AG04450 (cell line): ENCODE data around the gene MYO18A. TPM values are rescaled to one million over a fixed set of nuclear protein-coding genes. Genes with fewer than 3 reads are reported as not detected.

Experiments
- CTCF ChIA-PET: fragments of 300-600, 350-600 bp; formaldehyde crosslinking; extraction: SDS; loops from one replicate; lab custom pipeline; 2022; ENCODE audit warnings: antibody characterized with exemption, inconsistent platforms; lab: Charles Lee
- POLR2A ChIA-PET: fragments of 350-600 bp; formaldehyde crosslinking; extraction: SDS; loops from one replicate; lab custom pipeline; 2021; ENCODE audit warnings: antibody characterized with exemption, inconsistent platforms; lab: Yijun Ruan, JAX
- DNase-seq: peaks from one replicate; pipeline ENCODE4 v3.0.0-alpha.2; 2011; ENCODE audit warnings: low read depth, low spot score
- H3K27ac ChIP-seq: one replicate; pipeline ENCODE4 v1.5.1; 2012; ENCODE audit warnings: low read depth, low read length, control low read depth
- H3K27me3 ChIP-seq: one replicate; pipeline ENCODE4 v1.6.0; 2012; ENCODE audit warnings: low read length; ENCODE audit not compliant: control insufficient read depth, insufficient read depth
- H3K4me3 ChIP-seq: 2 replicates; pipeline ENCODE4 v1.5.1; 2011; ENCODE audit warnings: mild to moderate bottlenecking, low read depth, low read length, control low read depth
- H3K9me3 ChIP-seq: 2 replicates; pipeline ENCODE4 v1.5.1; 2012; ENCODE audit warnings: low read length; ENCODE audit not compliant: control insufficient read depth, insufficient read depth
- CTCF ChIP-seq: IDR thresholded peaks from 2 replicates; pipeline ENCODE4 v1.5.1; 2011; ENCODE audit warnings: low read depth, low read length, control low read depth, inconsistent platforms
- polyA plus RNA-seq: library from polyadenylated mRNA; depleted of rRNA; stranded (reverse); fragments of >200 nt; gene quantifications from 2 replicates; pipeline ENCODE4 v1.2.3, GENCODE V29; 2011

The MYO18A gene
- polyA plus RNA-seq, 1 experiment = 9.8 TPM

- ChIA-PET CTCF (no interaction called here), POLR2A (no interaction called here)
- TF ChIP-seq CTCF = no peak
- Histone ChIP-seq H3K27me3 (peaks cover 22% of the 10 kb centered on the region), H3K27ac (no peak overlapping the region), H3K4me3 (no peak overlapping the region), H3K9me3 (no peaks in the 10 kb centered on the region)
- DNase-seq = no peak
Observed at GRCh38 chr17:29068818-29069217, 111.4 kb downstream of the MYO18A start.

GRCh38 chr17:29066606-29067005, 113.6 kb downstream of the MYO18A start:
- Histone ChIP-seq H3K9me3 (no peaks in the 10 kb centered on the region), H3K27ac (no peak overlapping the region), H3K27me3 (peaks cover 22% of the 10 kb centered on the region), H3K4me3 (no peak overlapping the region)
- no peak for TF ChIP-seq CTCF
- POLR2A ChIA-PET = no interaction called here
- no peak for DNase-seq
- CTCF ChIA-PET = interaction anchor here (0.5 kb wide), 1 partner anchor 524 kb away, joined by 3 read pairs; no protein-coding TSS in a partner anchor

- CTCF ChIA-PET = no interaction called here
Observed at GRCh38 chr17:29066047-29066446, 114.2 kb downstream of the MYO18A start.

GRCh38 chr17:29063992-29064391, 116.2 kb downstream of the MYO18A start:
- no peak for DNase-seq

More at GRCh38 chr17:29066047-29066446, 114.2 kb downstream of the MYO18A start:
- Histone ChIP-seq H3K27me3 (peaks cover 21% of the 10 kb centered on the region), H3K27ac (no peak overlapping the region), H3K4me3 (no peak overlapping the region), H3K9me3 (no peaks in the 10 kb centered on the region)
- DNase-seq = no peak
- TF ChIP-seq CTCF = no peak
- POLR2A ChIA-PET = no interaction called here

GRCh38 chr17:29062215-29062614, 118.0 kb downstream of the MYO18A start:
- CTCF ChIA-PET = interaction anchor here (0.8 to 1.2 kb wide), 2 partner anchors 55 to 96 kb away, joined by 3 to 4 read pairs; no protein-coding TSS in a partner anchor

More at GRCh38 chr17:29063992-29064391, 116.2 kb downstream of the MYO18A start:
- POLR2A ChIA-PET = no interaction called here
- no peak overlapping the region for H3K4me3 ChIP-seq
- no peaks in the 10 kb centered on the region for H3K9me3 ChIP-seq
- H3K27ac ChIP-seq = no peak overlapping the region
- CTCF ChIA-PET = interaction anchor here (1.0 kb wide), 1 partner anchor 53 kb away, joined by 3 read pairs; no protein-coding TSS in a partner anchor
- peaks cover 11% of the 10 kb centered on the region for H3K27me3 ChIP-seq
- no peak for TF ChIP-seq CTCF

More at GRCh38 chr17:29062215-29062614, 118.0 kb downstream of the MYO18A start:
- Histone ChIP-seq H3K9me3 (no peaks in the 10 kb centered on the region), H3K27me3 (peaks cover 14% of the 10 kb centered on the region), H3K27ac (no peak overlapping the region), H3K4me3 (no peak overlapping the region)
- DNase-seq = no peak
- POLR2A ChIA-PET = interaction anchor here (0.6 kb wide), 1 partner anchor 18 kb away, joined by 3 read pairs; no protein-coding TSS in a partner anchor
- TF ChIP-seq CTCF = no peak
